CD4-positive, alpha-beta T cell treated with Interferon gamma for 1 hour (primary cell): ENCODE data around the gene SPATS2L.

Source experiments
- DNase-seq: peaks from one replicate; pipeline ENCODE4 v3.0.0-alpha.2; 2020

Gene SPATS2L

DNA sequence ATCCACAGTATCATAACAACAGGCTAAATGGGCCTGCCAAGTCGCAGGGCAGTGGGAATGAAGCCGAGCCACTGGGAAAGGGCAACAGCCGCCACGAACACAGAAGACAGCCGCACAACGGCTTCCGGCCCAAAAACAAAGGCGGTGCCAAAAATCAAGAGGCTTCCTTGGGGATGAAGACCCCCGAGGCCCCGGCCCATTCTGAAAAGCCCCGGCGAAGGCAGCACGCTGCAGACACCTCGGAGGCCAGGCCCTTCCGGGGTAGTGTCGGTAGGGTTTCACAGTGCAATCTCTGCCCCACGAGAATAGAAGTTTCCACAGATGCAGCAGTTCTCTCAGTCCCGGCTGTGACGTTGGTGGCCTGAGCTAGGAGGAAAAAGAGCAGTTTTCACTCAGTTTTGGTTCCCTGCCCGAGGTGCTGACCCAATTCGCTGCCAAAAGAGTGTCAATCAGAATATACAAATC is 171.2 kb downstream of the SPATS2L start:
- DNase-seq = no peak

GRCh38 chr2:200479692-200480265 is 173.3 kb downstream of the SPATS2L start:
- DNase-seq = no peak

DNA sequence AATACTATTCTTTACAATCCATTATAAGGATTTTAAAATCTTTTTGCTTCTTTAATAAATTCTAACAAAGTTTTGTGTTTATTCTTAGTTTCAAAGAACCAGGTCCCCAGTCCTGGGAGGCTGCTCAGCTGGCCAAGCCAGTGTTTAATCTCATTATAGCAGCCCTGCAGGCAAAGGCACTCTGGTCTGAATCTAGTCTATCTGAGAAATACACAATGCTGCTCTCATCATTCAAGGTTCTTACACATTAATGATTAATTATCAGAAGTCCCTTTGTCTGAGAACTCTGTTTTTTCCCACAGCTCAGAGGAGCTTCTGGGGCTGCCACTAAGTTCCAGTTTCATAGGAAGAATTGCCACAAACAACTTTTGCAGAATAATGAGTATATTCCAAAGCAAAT is 175.7 kb downstream of the SPATS2L start:
- no peak for DNase-seq

DNA sequence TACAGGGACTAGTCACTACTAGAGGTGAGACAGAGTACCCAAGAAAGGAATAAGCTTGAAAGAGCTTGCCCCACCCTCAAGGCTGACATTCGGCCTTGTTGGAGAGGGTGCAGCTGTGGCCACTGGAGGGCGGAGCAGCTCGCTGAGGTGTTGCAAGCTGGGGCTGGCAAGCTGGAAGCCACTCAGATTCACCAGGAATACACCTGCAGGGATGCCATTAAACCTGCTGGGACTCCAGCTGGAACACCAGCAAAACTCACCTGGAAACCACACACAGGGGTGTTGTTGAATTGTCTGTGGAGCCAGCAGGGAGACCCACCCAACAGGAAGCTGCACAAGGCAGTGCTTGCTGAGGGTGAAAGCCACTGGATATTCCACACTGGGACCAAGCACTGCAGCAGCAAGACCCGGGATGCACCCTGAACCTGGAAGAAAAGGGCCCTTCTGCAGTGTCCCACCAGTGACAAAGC is 177.3 kb downstream of the SPATS2L start:
- DNase-seq = peak; percentile 5

DNA sequence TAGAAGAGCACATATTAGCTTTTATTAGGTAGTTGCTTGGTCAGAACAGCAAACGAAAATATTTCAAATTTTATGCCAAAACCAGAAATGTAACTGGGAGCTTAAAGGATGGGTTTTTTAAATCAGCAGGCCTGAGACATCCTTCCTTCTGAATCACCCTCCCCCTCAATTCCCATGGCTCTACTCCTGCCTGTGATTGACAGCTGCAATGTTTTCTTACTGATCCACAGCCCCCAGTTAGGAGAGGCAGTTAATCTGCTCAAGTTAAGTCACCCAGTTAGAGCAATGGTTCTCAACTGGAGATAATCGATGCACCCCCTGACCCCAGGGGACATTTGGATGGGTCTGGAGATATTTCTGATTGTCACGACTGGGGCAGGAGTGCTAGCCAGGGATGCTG is 178.4 kb downstream of the SPATS2L start:
- DNase-seq = no peak

DNA sequence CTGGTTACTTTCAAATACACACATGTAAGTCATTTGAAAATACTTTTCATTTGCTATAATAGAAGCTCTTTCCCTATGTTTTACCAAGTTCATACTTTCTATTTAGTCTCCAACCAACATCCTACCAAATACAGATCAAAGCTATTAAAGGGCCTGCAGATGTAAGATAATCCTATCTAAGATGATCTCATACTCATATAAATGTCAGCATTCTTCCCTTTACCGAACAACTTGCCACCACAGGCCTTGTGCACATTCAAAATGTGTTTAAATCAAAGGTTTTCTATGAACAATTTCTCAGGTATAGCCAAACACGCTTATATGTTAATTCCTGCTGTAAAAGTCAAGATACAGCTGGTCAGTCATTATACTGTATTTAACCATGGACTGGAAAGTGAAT is 180.0 kb downstream of the SPATS2L start:
- DNase-seq = no peak

GRCh38 chr2:200488169-200488568 is 181.7 kb downstream of the SPATS2L start:
- no peak for DNase-seq

GRCh38 chr2:200490001-200490400 is 183.5 kb downstream of the SPATS2L start:
- DNase-seq = no peak

GRCh38 chr2:200492656-200493055 is 186.2 kb downstream of the SPATS2L start:
- DNase-seq = no peak

DNA sequence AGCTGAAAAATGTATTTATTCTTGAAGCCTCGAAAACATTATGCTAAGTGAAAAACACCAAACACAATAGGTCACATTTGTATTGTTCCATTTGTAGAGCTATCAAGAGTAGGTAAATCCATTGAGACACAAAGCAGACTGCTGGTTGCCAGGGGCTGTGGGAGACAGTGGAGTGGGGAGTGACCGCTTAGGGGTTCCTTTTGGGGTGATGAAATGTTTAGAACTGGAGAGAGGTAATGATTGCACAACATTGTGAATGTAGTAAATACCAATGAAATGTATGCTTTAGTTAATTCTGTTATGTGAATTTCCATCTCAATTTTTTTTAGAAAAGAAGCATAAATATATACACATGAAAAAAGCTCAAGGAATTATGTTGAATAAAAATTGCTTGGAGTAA is 187.6 kb downstream of the SPATS2L start:
- no peak for DNase-seq

DNA sequence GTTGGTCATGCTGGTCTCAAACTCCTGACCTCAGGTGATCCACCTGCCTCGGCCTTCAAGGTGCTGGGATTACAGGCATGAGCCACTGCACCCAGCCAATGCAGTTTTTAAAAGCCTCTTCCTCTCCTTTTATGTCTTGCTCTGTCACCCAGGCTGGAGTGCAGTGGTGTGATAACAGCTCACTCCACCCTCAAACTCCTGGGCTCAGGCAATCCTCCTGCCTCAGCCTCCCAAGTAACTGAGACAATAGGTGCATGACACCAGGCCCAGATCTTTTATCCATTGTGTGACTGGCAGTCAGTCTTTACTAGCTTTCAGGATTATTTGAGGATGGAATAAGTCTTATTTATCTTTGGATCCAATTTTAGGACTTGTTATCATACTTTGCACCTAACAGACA is 190.2 kb downstream of the SPATS2L start:
- no peak for DNase-seq

GRCh38 chr2:200498402-200499162 is 192.1 kb downstream of the SPATS2L start:
- DNase-seq = no peak

DNA sequence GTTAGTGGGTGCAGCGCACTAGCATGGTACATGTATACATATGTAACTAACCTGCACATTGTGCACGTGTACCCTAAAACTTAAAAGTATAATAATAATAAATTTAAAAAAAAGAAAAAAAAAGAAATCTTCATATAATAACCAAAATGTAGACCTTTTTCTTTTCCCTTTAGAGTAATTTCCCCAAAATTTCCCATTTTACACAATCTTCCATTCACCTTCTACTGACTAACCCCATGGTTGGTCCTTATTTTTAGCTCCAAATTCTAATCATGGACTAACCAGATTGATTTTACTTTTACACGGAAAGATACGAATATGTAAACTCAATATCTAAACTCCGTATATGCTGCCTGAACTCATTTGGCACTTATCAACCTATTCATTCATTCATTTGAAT is 195.7 kb downstream of the SPATS2L start:
- DNase-seq = no peak

DNA sequence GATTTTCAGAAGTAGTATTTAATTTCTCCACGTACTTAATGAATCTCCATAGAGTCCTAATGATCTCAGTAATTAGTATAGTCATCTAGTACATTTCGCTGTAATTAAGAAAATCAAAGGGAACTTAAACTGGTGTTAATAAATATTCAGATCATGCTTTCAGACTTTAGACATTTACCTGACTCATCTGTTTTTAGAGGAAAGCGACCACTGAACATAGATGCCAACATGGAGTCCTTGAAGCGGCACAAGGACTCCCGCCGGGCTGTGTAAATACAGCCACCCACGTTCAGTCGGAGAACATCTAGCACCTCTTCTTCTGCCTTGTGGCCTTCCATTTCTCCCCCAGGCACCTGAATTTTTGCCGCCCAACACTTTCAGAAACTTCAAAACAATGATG is 200.2 kb downstream of the SPATS2L start:
- DNase-seq = no peak

DNA sequence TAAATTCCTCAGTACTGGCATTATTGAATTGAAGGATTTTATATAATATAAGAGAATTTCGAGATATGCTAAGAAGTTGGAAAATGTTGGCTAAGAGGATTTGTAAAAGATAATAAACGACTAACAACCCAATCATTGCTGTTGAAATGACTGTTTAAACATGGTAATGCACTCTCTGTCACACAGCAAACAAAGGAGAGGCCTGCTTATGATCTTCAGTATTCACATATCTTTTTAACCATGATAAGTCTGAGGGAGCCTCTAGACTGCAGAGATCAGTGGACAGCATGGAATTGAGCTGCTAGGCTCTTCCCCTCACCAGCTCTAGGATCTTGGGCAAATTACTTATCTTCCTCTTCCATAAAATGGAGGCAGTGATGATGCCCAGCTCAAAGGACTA is 200.7 kb downstream of the SPATS2L start:
- no peak for DNase-seq

DNA sequence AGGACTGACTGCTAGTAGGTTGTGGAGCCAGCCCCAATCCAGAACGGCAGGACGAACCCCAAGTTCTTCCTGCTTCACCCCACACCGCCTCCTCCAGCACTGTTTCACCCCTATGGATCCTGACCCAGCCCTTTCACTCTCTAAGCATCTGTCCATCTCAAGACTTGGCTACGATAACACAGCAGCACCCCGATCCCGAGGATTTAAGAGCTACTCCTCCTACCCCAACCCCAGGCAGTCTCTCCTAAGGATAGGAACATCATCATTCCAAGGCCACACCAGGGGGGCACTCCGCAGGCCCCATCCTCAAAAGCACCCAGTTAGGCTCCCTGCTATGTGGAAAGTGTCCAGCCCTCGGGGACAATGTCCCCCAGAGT is 202.7 kb downstream of the SPATS2L start:
- DNase-seq = no peak

DNA sequence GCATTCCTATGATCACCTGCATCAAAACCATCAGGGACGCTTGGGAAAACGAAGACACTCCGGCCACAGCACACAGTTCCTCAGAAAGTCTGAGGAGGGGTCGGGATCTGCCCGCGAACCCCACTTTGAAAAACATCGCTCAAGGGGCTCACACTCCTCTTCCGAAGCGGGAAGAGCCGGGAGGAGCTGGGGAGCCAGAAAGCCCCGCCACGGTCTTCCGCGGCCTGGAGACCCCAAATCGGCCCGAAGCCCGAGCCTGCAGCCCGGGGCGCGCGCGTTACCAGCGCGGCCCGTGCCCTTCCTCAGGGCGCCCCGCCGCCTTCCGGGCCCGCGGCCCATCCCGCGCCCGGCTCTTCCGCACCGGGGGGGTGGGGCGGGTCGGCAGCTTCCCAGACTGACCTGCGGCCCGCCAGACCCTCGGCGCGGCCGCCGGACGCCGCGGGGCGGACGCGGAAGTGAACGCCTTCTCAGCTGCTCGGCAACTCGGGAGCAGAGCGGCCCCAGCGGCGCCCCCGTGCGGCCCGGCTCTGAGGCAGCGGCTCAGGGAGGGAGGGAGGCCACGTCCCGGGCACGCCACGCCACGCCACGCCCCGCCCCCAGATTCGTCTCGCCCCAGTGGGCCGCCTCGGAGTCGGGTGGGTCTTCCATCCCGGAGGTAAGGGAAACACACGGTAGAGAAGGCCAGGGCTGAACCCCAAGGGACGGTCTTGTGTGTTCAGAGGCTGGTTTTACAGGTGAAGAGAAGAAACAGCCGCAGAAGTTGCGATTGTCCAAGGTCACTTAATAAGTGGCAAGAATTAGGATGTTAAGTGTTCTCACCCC is 203.3 kb downstream of the SPATS2L start, which contains the start of gene KCTD18:
TSS of gene KCTD18 (minus strand) at position 457 of the 822 bp plus-strand sequence. CDS start 3,052 bp downstream, outside the sequence.
- DNase-seq = peak; percentile 87

DNA sequence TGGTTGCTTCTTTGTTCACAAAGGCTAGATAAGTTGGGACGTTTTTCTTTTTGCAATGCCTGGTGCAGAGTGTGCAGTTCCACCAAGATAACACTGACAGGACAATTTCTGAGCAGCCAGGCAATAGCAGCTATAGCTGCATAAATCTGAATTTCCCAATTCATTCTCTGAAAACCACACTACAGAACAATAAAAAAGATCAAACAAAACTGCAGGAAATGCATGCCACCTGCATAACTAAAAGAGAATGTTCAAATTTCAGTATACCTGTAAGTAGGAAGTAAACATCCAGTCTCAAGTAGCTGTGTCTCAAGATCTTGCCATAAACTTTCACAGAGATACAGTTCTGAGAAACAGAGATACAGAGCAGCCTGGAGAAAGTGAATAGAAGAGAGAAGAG is 208.7 kb downstream of the SPATS2L start:
- no peak for DNase-seq

- DNase-seq = no peak
Observed at GRCh38 chr2:200523158-200523557, 216.7 kb downstream of the SPATS2L start.

GRCh38 chr2:200523604-200524003 is 217.1 kb downstream of the SPATS2L start:
- no peak for DNase-seq

DNA sequence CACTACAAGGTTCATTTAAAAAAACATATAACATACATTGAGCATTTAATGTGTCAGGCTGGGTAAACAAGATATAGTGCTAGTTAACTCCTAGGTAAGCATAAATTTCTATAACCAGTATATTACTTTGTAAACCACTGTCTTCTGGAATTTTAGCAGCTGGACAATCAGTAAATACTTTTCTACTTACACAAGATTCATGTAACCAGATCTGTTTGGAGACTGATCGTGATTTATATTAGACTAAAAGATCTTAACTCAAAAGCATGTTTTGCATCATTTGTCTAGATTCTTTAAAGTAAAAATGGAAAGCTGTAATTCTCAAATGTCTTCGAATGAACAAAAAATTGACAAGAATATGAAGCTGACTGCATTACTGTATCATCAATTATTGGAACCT is 218.6 kb downstream of the SPATS2L start:
- DNase-seq = no peak

DNA sequence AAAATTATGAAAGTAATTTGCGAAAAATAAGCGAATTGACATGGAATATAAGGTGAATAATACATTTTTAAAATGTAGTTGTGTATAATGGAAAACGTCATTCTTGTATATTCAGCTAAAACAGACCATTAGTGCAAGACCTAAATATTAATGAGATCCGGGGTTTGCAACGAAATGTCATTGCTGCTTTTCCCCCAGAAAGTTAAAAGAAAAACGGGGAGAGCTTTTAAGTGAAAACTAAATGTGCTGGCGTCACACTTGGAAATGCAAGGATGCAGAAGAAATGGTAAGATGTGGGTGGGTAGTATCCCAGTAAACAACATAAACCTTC is 219.0 kb downstream of the SPATS2L start:
- DNase-seq = no peak

GRCh38 chr2:200525882-200526651 is 219.6 kb downstream of the SPATS2L start, which contains the start of gene SGO2:
Gene SGO2 (plus strand): TSS chr2:200526207. CDS start chr2:200532976, 6,769 bp downstream.
- peak; percentile 93 for DNase-seq
